Endothelial cell of umbilical vein (primary cell): Measurements from ENCODE around the gene ARFRP1. TPM values are rescaled to one million over a fixed set of nuclear protein-coding genes. Genes with fewer than 3 reads are reported as not detected.

Experiments
- BruUV-seq: library from RNA; stranded (reverse); fragments of 400-500 nt; replicated peaks from 2 replicates; lab custom pipeline; 2021; lab: Mats Ljungman, UMichigan
- CTCF ChIA-PET: fragments of 300-600, 350-600 bp; sonication (Branson Sonifier 250); formaldehyde crosslinking; loops from one replicate; lab custom pipeline; 2021; ENCODE audit warnings: antibody characterized with exemption, inconsistent platforms; lab: Charles Lee
- POLR2A ChIA-PET: fragments of 300-600, 350-600 bp; sonication (Branson Sonifier 250); formaldehyde crosslinking; loops from one replicate; lab custom pipeline; 2021; ENCODE audit warnings: antibody characterized with exemption, inconsistent platforms; lab: Charles Lee
- DNase-seq: peaks from one replicate; pipeline ENCODE4 v3.0.0-alpha.2; 2011; ENCODE audit warnings: low read depth, low spot score
- FAIRE-seq: peaks from 2 replicates; lab custom pipeline; 2011; peaks lifted over from hg19 to GRCh38; lab: Jason Lieb, UNC
- H2AFZ ChIP-seq: 2 replicates; pipeline ENCODE4 v1.6.0; 2012; ENCODE audit warnings: low read depth, low read length, control low read depth, inconsistent platforms
- H3K27ac ChIP-seq: 2 replicates; pipeline ENCODE4 v1.5.1; 2011; ENCODE audit warnings: low read depth, mild to moderate bottlenecking, control low read depth, low read length, moderate library complexity; ENCODE audit not compliant: insufficient read depth
- H3K27me3 ChIP-seq, 2 experiments: 2 replicates each; pipeline versions ENCODE4 v1.6.0 to v1.6.1; 2011; ENCODE audit warnings: low read length in 2 of 2, mixed read lengths in 1 of 2; ENCODE audit not compliant: control insufficient read depth in 2 of 2, insufficient read depth in 2 of 2
- H3K36me3 ChIP-seq, 2 experiments: 2 replicates in 1 of 2; 3 replicates in 1 of 2; pipeline ENCODE4 v1.5.1; 2011; ENCODE audit warnings: low read length in 2 of 2, mild to moderate bottlenecking in 1 of 2, moderate library complexity in 1 of 2; ENCODE audit not compliant: control insufficient read depth in 2 of 2, insufficient read depth in 2 of 2; ENCODE audit errors: extremely low read depth in 1 of 2
- H3K4me1 ChIP-seq: 3 replicates; pipeline ENCODE4 v1.5.1; 2011; ENCODE audit warnings: mild to moderate bottlenecking, low read length; ENCODE audit not compliant: control insufficient read depth, insufficient read depth; ENCODE audit errors: extremely low read depth
- H3K4me2 ChIP-seq: 2 replicates; pipeline ENCODE4 v1.6.1; 2011; ENCODE audit warnings: low read length, control low read depth, mixed read lengths; ENCODE audit not compliant: insufficient read depth
- H3K4me3 ChIP-seq, 3 experiments: fragments of 200-600 bp in 1 of 3; sonication (generic), shearing (Covaris generic) in 1 of 3; replicated peaks in 1 of 3; 2 replicates each; pipeline ENCODE4 v1.5.1; 2011 to 2016; ENCODE audit warnings: control low read depth in 3 of 3, low read length in 3 of 3, mild to moderate bottlenecking in 2 of 3, inconsistent platforms in 1 of 3, low read depth in 1 of 3, moderate library complexity in 1 of 3; ENCODE audit not compliant: insufficient read depth in 1 of 3
- H3K79me2 ChIP-seq: 2 replicates; pipeline ENCODE4 v1.6.0; 2012; ENCODE audit warnings: low read length, inconsistent platforms; ENCODE audit not compliant: control insufficient read depth, insufficient read depth
- H3K9ac ChIP-seq: replicated peaks from 2 replicates; pipeline ENCODE3; 2011; ENCODE audit warnings: low read length, control low read depth; ENCODE audit not compliant: insufficient read depth; ENCODE audit errors: extremely low read depth
- H3K9me1 ChIP-seq: replicated peaks from 3 replicates; pipeline ENCODE4 v1.6.0; 2011; ENCODE audit warnings: mild to moderate bottlenecking, low read length; ENCODE audit not compliant: control insufficient read depth, insufficient read depth; ENCODE audit errors: extremely low read depth
- H3K9me3 ChIP-seq: replicated peaks from 2 replicates; pipeline ENCODE4 v1.5.1; 2012; ENCODE audit warnings: low read length, inconsistent platforms; ENCODE audit not compliant: control insufficient read depth, insufficient read depth
- H4K20me1 ChIP-seq: replicated peaks from 2 replicates; pipeline ENCODE3; 2011; ENCODE audit warnings: mild to moderate bottlenecking, low read length; ENCODE audit not compliant: control insufficient read depth, insufficient read depth; ENCODE audit errors: extremely low read depth
- EZH2 ChIP-seq: IDR thresholded peaks from 2 replicates; pipeline ENCODE4 v1.6.1; 2012; ENCODE audit warnings: borderline replicate concordance, low read depth, mild to moderate bottlenecking, moderate library complexity, low read length, inconsistent platforms; ENCODE audit not compliant: severe bottlenecking
- FOS ChIP-seq: IDR thresholded peaks from 2 replicates; pipeline ENCODE4 v1.6.1; 2011; ENCODE audit warnings: mild to moderate bottlenecking, low read length, moderate library complexity, borderline replicate concordance; ENCODE audit not compliant: insufficient read depth
- GATA2 ChIP-seq: IDR thresholded peaks from 2 replicates; pipeline ENCODE4 v1.7.0; 2011; ENCODE audit warnings: low read depth, mild to moderate bottlenecking, moderate library complexity, mixed read lengths, low read length; ENCODE audit not compliant: insufficient read length, insufficient read depth
- JUN ChIP-seq: IDR thresholded peaks from 2 replicates; pipeline ENCODE4 v1.6.1; 2011; ENCODE audit warnings: borderline replicate concordance, low read depth; ENCODE audit not compliant: insufficient read length, insufficient read depth
- MAX ChIP-seq: IDR thresholded peaks from 2 replicates; pipeline ENCODE4 v1.6.1; 2011; ENCODE audit not compliant: insufficient read depth, insufficient read length
- dilution Hi-C: fragments of 300-500 bp; cut with MboI; formaldehyde crosslinking; loops from one replicate; pipeline ENCODE4 v1.15.0; 2019; ENCODE audit warnings: low sequenced_read_pairs; ENCODE audit not compliant: extremely low pct_ligation_motif_present
- intact Hi-C: fragments of 100-400 bp; cut with micrococcal nuclease; formaldehyde crosslinking; loops from one replicate; pipeline ENCODE4 v1.10.0; 2022
- polyA plus RNA-seq, 4 experiments: library from polyadenylated mRNA; depleted of rRNA in 3 of 4; stranded (reverse) in 3 of 4; unstranded in 1 of 4; fragments of >200 nt; gene quantifications; 2 replicates each; pipeline versions ENCODE4 v1.2.1 to v1.2.3, GENCODE V29; 2011 to 2012; ENCODE audit warnings: missing spikeins in 1 of 4
- total RNA-seq: library from RNA; stranded (reverse); gene quantifications from 2 replicates; pipeline ENCODE4 v1.2.3, GENCODE V29; 2021
- TF ChIP-seq, protein P1 (sequence below), 2 donors: IDR thresholded peaks; 1 replicate in 1 of 2; 2 replicates in 1 of 2; pipeline ENCODE4 v1.5.1; 2011; ENCODE audit warnings: low read length in 2 of 2, mild to moderate bottlenecking in 2 of 2, moderate library complexity in 2 of 2, control low read depth in 1 of 2, inconsistent platforms in 1 of 2, low read depth in 1 of 2; ENCODE audit not compliant: insufficient read depth in 1 of 2; ENCODE audit errors: extremely low read depth in 1 of 2

ARFRP1 gene
- total and polyA plus RNA-seq, 2 donors (not counting 3 experiments of a cell fraction or from before 2014, with no cell fraction given), result 48.7 to 51.6 TPM

DNA sequence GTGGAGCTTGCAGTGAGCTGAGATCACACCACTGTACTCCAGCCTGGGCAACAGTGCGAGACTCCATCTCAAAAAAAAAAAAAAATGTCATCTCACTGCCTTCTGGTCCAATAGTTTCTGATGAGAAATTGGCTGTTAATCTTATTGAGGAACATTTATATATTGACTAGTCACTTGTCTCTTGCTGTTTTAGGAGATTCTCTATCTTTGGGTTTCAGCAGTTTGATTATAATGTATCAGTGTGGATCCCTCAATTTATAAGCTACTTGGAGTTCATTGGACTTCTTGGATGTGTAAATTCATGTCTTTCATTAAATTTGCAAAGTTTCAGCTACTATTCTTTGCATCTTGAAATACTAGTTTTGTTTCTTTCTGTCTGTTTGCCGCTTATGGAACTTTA lies 11.2 kb upstream of the ARFRP1 start:
- H3K36me3 ChIP-seq, result peaks cover 5 to 6% of the 10 kb centered on the region in 2 experiments
- POLR2A ChIA-PET, result no interaction called here
- no peak for DNase-seq
- H2AFZ ChIP-seq, result no peak overlapping the region
- no TSS peak for BruUV-seq
- H3K4me3 ChIP-seq, result no peak overlapping the region
- H3K9me1 ChIP-seq, result no peaks in the 10 kb centered on the region
- no peak overlapping the region for H3K9ac ChIP-seq
- CTCF ChIA-PET, result no interaction called here
- no peaks in the 10 kb centered on the region for H4K20me1 ChIP-seq
- no peaks in the 10 kb centered on the region for H3K9me3 ChIP-seq
- no peaks in the 10 kb centered on the region for H3K4me1 ChIP-seq
- no peak overlapping the region for H3K27ac ChIP-seq
- H3K79me2 ChIP-seq, result peaks cover 67% of the 10 kb centered on the region
- H3K27me3 ChIP-seq, result no peaks in the 10 kb centered on the region
- no peak overlapping the region for H3K4me2 ChIP-seq
- dilution Hi-C loops (no loop called here), intact Hi-C loops (no loop called here)
- FAIRE-seq, result no peak
- TF ChIP-seq GATA2 (no peak), EZH2 (no peak), JUN (no peak), MAX (no peak), FOS (no peak)
- TF ChIP-seq, protein P1, sequence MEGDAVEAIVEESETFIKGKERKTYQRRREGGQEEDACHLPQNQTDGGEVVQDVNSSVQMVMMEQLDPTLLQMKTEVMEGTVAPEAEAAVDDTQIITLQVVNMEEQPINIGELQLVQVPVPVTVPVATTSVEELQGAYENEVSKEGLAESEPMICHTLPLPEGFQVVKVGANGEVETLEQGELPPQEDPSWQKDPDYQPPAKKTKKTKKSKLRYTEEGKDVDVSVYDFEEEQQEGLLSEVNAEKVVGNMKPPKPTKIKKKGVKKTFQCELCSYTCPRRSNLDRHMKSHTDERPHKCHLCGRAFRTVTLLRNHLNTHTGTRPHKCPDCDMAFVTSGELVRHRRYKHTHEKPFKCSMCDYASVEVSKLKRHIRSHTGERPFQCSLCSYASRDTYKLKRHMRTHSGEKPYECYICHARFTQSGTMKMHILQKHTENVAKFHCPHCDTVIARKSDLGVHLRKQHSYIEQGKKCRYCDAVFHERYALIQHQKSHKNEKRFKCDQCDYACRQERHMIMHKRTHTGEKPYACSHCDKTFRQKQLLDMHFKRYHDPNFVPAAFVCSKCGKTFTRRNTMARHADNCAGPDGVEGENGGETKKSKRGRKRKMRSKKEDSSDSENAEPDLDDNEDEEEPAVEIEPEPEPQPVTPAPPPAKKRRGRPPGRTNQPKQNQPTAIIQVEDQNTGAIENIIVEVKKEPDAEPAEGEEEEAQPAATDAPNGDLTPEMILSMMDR (IDR thresholded peaks at IDR 0.05; ENCODE audit: extremely low read depth in 1 of 2, insufficient read depth in 1 of 2, low read depth in 1 of 2, low read length in 2 of 2), result no peak
